SK-N-SH treated with all-trans-retinoic acid at 6 μM for 48 hours (cell line): ENCODE measurements around the gene BEND6.
"Not testable (repeated sequence)": the region's sequence is repeated elsewhere in the genome, so short reads cannot be mapped to it uniquely, and the experiment has no call there.

Experiments used
- ATAC-seq: fragments of 200-7000 bp; cut with Tn5 transposase; 3 replicates; pipeline ENCODE4 v1.9.1; 2020; ENCODE audit warnings: mild to moderate bottlenecking, moderate library complexity
- BACH2 ChIP-seq: fragments of 250-450 bp; sonication (Bioruptor Pico); IDR thresholded peaks from 2 replicates; pipeline ENCODE4 v1.9.0; 2021; ENCODE audit warnings: mild to moderate bottlenecking, borderline replicate concordance
- CREB5 ChIP-seq: fragments of 250-450 bp; sonication (Bioruptor Pico); IDR thresholded peaks from 2 replicates; pipeline ENCODE4 v1.5.1; 2020; ENCODE audit warnings: low read depth, mild to moderate bottlenecking, moderate library complexity
- CSDC2 ChIP-seq: fragments of 250-450 bp; sonication (Bioruptor Pico); IDR thresholded peaks from 2 replicates; pipeline ENCODE4 v1.5.0; 2020; ENCODE audit warnings: mild to moderate bottlenecking, moderate library complexity
- ESRRG ChIP-seq: fragments of 250-450 bp; sonication (Bioruptor Pico); IDR thresholded peaks from 2 replicates; pipeline ENCODE4 v1.6.1; 2021; ENCODE audit warnings: mild to moderate bottlenecking
- GLIS3 ChIP-seq: fragments of 250-450 bp; sonication (Bioruptor Pico); IDR thresholded peaks from 2 replicates; pipeline ENCODE4 v1.5.0; 2020; ENCODE audit warnings: mild to moderate bottlenecking, moderate library complexity
- OSR1 ChIP-seq: fragments of 250-450 bp; sonication (Bioruptor Pico); IDR thresholded peaks from 2 replicates; pipeline ENCODE4 v1.8.0; 2022; ENCODE audit warnings: moderate library complexity, mild to moderate bottlenecking, inconsistent platforms
- PATZ1 ChIP-seq: fragments of 250-450 bp; sonication (Bioruptor Pico); IDR thresholded peaks from 2 replicates; pipeline ENCODE4 v1.8.0; 2020; ENCODE audit warnings: mild to moderate bottlenecking, moderate library complexity, borderline replicate concordance
- POU6F1 ChIP-seq: fragments of 250-450 bp; sonication (Bioruptor Pico); IDR thresholded peaks from 2 replicates; pipeline ENCODE4 v1.8.0; 2021; ENCODE audit warnings: low read depth, mild to moderate bottlenecking, moderate library complexity, borderline replicate concordance
- PPARA ChIP-seq: fragments of 250-450 bp; sonication (Bioruptor Pico); IDR thresholded peaks from 2 replicates; pipeline ENCODE4 v1.5.0; 2020; ENCODE audit warnings: mild to moderate bottlenecking, borderline replicate concordance
- RARB ChIP-seq: fragments of 250-450 bp; sonication (Bioruptor Pico); IDR thresholded peaks from 2 replicates; pipeline ENCODE4 v1.8.0; 2021; ENCODE audit warnings: mild to moderate bottlenecking, moderate library complexity
- SNAI2 ChIP-seq: fragments of 250-450 bp; sonication (Bioruptor Pico); IDR thresholded peaks from 2 replicates; pipeline ENCODE4 v1.5.0; 2020; ENCODE audit warnings: mild to moderate bottlenecking, moderate library complexity
- TCF4 ChIP-seq: fragments of 250-450 bp; sonication (Bioruptor Pico); IDR thresholded peaks from 2 replicates; pipeline ENCODE4 v1.8.0; 2021; ENCODE audit warnings: mild to moderate bottlenecking, moderate library complexity, borderline replicate concordance
- TSHZ2 ChIP-seq: fragments of 250-450 bp; sonication (Bioruptor Pico); IDR thresholded peaks from 2 replicates; pipeline ENCODE4 v1.5.0; 2020; ENCODE audit warnings: mild to moderate bottlenecking, moderate library complexity
- ZC3H10 ChIP-seq: fragments of 250-450 bp; sonication (Bioruptor Pico); IDR thresholded peaks from 2 replicates; pipeline ENCODE4 v1.5.1; 2021; ENCODE audit warnings: mild to moderate bottlenecking, moderate library complexity
- ZFP3 ChIP-seq: fragments of 250-450 bp; sonication (Bioruptor Pico); IDR thresholded peaks from 2 replicates; pipeline ENCODE4 v1.5.0; 2020; ENCODE audit warnings: mild to moderate bottlenecking, moderate library complexity
- ZFP30 ChIP-seq: fragments of 450-650 bp; formaldehyde crosslinking; IDR thresholded peaks from 2 replicates; pipeline ENCODE4 v1.5.0; 2022; ENCODE audit warnings: mild to moderate bottlenecking, moderate library complexity
- ZNF565 ChIP-seq: fragments of 450-650 bp; formaldehyde crosslinking; conservative IDR thresholded peaks from 2 replicates; pipeline ENCODE4 v1.5.0; 2020; ENCODE audit warnings: low read depth, mild to moderate bottlenecking, moderate library complexity
- ZNF8 ChIP-seq: fragments of 450-650 bp; formaldehyde crosslinking; IDR thresholded peaks from 2 replicates; pipeline ENCODE4 v1.5.0; 2020; ENCODE audit warnings: mild to moderate bottlenecking, moderate library complexity

Gene BEND6

GRCh38 chr6:57006101-57006500 lies 51.2 kb downstream of the BEND6 start (continued):
- TF ChIP-seq POU6F1 (CRISPR knock-in tag), result no peak
- TF ChIP-seq CREB5, result no peak
- TF ChIP-seq OSR1, result no peak
- no peak for TF ChIP-seq ZFP30
- no peak for TF ChIP-seq ZFP3 (CRISPR knock-in tag)
- no peak for TF ChIP-seq RARB (CRISPR knock-in tag)
- TF ChIP-seq ESRRG (CRISPR knock-in tag), result no peak
- TF ChIP-seq PATZ1 (CRISPR knock-in tag), result no peak
- TF ChIP-seq CSDC2 (CRISPR knock-in tag), result no peak
- no peak for TF ChIP-seq TCF4 (CRISPR knock-in tag)
- no peak for TF ChIP-seq PPARA (CRISPR knock-in tag)
- TF ChIP-seq GLIS3 (CRISPR knock-in tag), result no peak
- TF ChIP-seq, all 23 proteins: peak for 0

GRCh38 chr6:57008069-57008468 lies 53.2 kb downstream of the BEND6 start:
- not testable (repeated sequence) for ATAC-seq

- peak; percentile 91 for ATAC-seq
- TF ChIP-seq ZNF565 (CRISPR knock-in tag), result no peak
- no peak for TF ChIP-seq OSR1
- TF ChIP-seq SNAI2 (CRISPR knock-in tag), result no peak
- no peak for TF ChIP-seq ZNF8 (CRISPR knock-in tag)
- TF ChIP-seq RARB (CRISPR knock-in tag), result no peak
- no peak for TF ChIP-seq ZC3H10 (CRISPR knock-in tag)
- no peak for TF ChIP-seq PATZ1 (CRISPR knock-in tag)
- no peak for TF ChIP-seq CSDC2 (CRISPR knock-in tag)
- no peak for TF ChIP-seq BACH2 (CRISPR knock-in tag)
- no peak for TF ChIP-seq TSHZ2
- no peak for TF ChIP-seq ZFP30
- no peak for TF ChIP-seq POU6F1 (CRISPR knock-in tag)
These were observed 58.6 kb downstream of the BEND6 start for GRCh38 chr6:57013521-57013926.
